ENCODE measurements around the gene GDE1. TPM values are rescaled to one million over a fixed set of nuclear protein-coding genes. Genes with fewer than 3 reads are reported as not detected.

The GDE1 gene
- total RNA-seq, 1 experiment from 2014 or later, result 65.7 TPM

- no peak for TF ChIP-seq AR (CRISPR knock-in tag; IDR thresholded peaks at IDR 0.05)
- peak; percentile 78; the same call in 1 of the 2 replicates for TF ChIP-seq MYBL2 (CRISPR knock-in tag; IDR thresholded peaks at IDR 0.05)
- TF ChIP-seq GTF2I (CRISPR knock-in tag; conservative IDR thresholded peaks at IDR 0.05), result no peak
- TF ChIP-seq ZBTB21 (CRISPR knock-in tag; IDR thresholded peaks at IDR 0.05; ENCODE audit: borderline replicate concordance), result no peak
- no peak for TF ChIP-seq ZNF138 (CRISPR knock-in tag; conservative IDR thresholded peaks at IDR 0.05)
- no peak for TF ChIP-seq E2F1 (CRISPR knock-in tag; IDR thresholded peaks at IDR 0.05)
- 0 out of 2 replicates have a peak, but pooled peaks have one; percentile 78 for TF ChIP-seq ZNF219 (CRISPR knock-in tag; IDR thresholded peaks at IDR 0.05; ENCODE audit: borderline replicate concordance)
- no peak for TF ChIP-seq FOXP4 (CRISPR knock-in tag; IDR thresholded peaks at IDR 0.05)
- no peak for TF ChIP-seq ATF3 (CRISPR knock-in tag; conservative IDR thresholded peaks at IDR 0.05)
- no peak for TF ChIP-seq ATF1 (CRISPR knock-in tag; IDR thresholded peaks at IDR 0.05)
- no peak for TF ChIP-seq ZNF263 (CRISPR knock-in tag; IDR thresholded peaks at IDR 0.05; ENCODE audit: low read depth)
- TF ChIP-seq USF1 (CRISPR knock-in tag; IDR thresholded peaks at IDR 0.05), result no peak; the same call in 1 of the 2 replicates
- no peak for TF ChIP-seq ZSCAN18 (CRISPR knock-in tag; IDR thresholded peaks at IDR 0.05)
- TF ChIP-seq CDX4 (CRISPR knock-in tag; IDR thresholded peaks at IDR 0.05; ENCODE audit: borderline replicate concordance), result no peak
- no peak for TF ChIP-seq EMX1 (CRISPR knock-in tag; IDR thresholded peaks at IDR 0.05)
- TF ChIP-seq GABPB1 (CRISPR knock-in tag; IDR thresholded peaks at IDR 0.05), result peak; percentile 45; the same call in 1 of the 2 replicates
- no peak for TF ChIP-seq IRF2 (CRISPR knock-in tag; IDR thresholded peaks at IDR 0.05; ENCODE audit: borderline replicate concordance, low read depth)
- no peak for TF ChIP-seq RORB (CRISPR knock-in tag; IDR thresholded peaks at IDR 0.05)
- no peak for TF ChIP-seq MLX (CRISPR knock-in tag; IDR thresholded peaks at IDR 0.05)
- TF ChIP-seq TCF7 (CRISPR knock-in tag; IDR thresholded peaks at IDR 0.05; ENCODE audit: low read depth), result no peak
- no peak for TF ChIP-seq ZNF121 (CRISPR knock-in tag; IDR thresholded peaks at IDR 0.05)
- no peak for TF ChIP-seq NR2C2 (CRISPR knock-in tag; IDR thresholded peaks at IDR 0.05)
- no peak for TF ChIP-seq ZNF512 (CRISPR knock-in tag; IDR thresholded peaks at IDR 0.05; ENCODE audit: borderline replicate concordance)
- no peak; the same call in 1 of the 2 replicates for TF ChIP-seq FOXK1 (CRISPR knock-in tag; IDR thresholded peaks at IDR 0.05)
- TF ChIP-seq CREB1 (CRISPR knock-in tag; IDR thresholded peaks at IDR 0.05), result no peak
- TF ChIP-seq ELF4 (CRISPR knock-in tag; IDR thresholded peaks at IDR 0.05; ENCODE audit: low read depth), result 0 out of 2 replicates have a peak, but pooled peaks have one; percentile 45
- no peak for TF ChIP-seq MXD4 (CRISPR knock-in tag; IDR thresholded peaks at IDR 0.05; ENCODE audit: borderline replicate concordance)
Observed at GRCh38 chr16:19521471-19522396, at the start of gene GDE1 (continued).
